Breast epithelium (tissue), 4 donors: ENCODE measurements around the gene MGAT4D. TPM values are rescaled to one million over a fixed set of nuclear protein-coding genes. Genes with fewer than 3 reads are reported as not detected.

ENCODE experiments used
- DNase-seq, 2 donors: peaks; one replicate each; pipeline ENCODE4 v3.0.0-alpha.2; 2019; ENCODE audit warnings: low spot score in 2 of 2
- H3K27ac ChIP-seq, 2 donors: fragments of 200-600 bp; sonication (generic) in 1 of 2; one replicate each; pipeline ENCODE4 v1.5.1; 2016 to 2019; ENCODE audit warnings: mild to moderate bottlenecking in 1 of 2
- H3K27me3 ChIP-seq, 2 donors: fragments of 200-600 bp; sonication (generic) in 1 of 2; one replicate each; pipeline versions ENCODE4 v1.5.1 to v1.6.0; 2017 to 2019; ENCODE audit warnings: control low read depth in 1 of 2, mild to moderate bottlenecking in 1 of 2
- H3K36me3 ChIP-seq: fragments of 200-600 bp; one replicate; pipeline ENCODE4 v1.5.1; 2019
- H3K4me1 ChIP-seq, 2 donors: fragments of 200-600 bp; sonication (generic); one replicate each; pipeline ENCODE4 v1.5.1; 2016 to 2019; ENCODE audit warnings: control low read depth in 1 of 2
- H3K4me3 ChIP-seq, 3 donors: fragments of 200-600 bp; sonication (generic); 1 replicate in 2 of 3; 2 replicates in 1 of 3; pipeline ENCODE4 v1.5.1; 2016 to 2019; ENCODE audit warnings: mild to moderate bottlenecking in 3 of 3, moderate library complexity in 2 of 3
- H3K9me3 ChIP-seq, 2 donors: fragments of 200-600 bp; sonication (generic) in 1 of 2; one replicate each; pipeline ENCODE4 v1.5.1; 2016 to 2019; ENCODE audit warnings: control low read depth in 1 of 2
- POLR2A ChIP-seq: fragments of 450-650 bp; IDR thresholded peaks from one replicate; pipeline ENCODE4 v1.6.1; 2016; ENCODE audit warnings: antibody characterized with exemption, mild to moderate bottlenecking, moderate library complexity
- POLR2AphosphoS5 ChIP-seq, 3 donors: sonication (generic); formaldehyde crosslinking; IDR thresholded peaks; one replicate each; pipeline ENCODE4 v1.6.1; 2017; ENCODE audit warnings: antibody characterized with exemption in 3 of 3
- intact Hi-C: fragments of 100-400 bp; cut with DNase I; formaldehyde crosslinking; loops from one replicate; pipeline ENCODE4 v1.15.1; 2023; ENCODE audit warnings: low total_unique reads
- total RNA-seq, 3 donors: library from RNA; depleted of rRNA; stranded (reverse); fragments of >200 nt; gene quantifications; one replicate each; pipeline ENCODE4 v1.1.0, GENCODE V29; 2016
- TF ChIP-seq, protein P1 (sequence below), 3 donors: fragments of 450-650 bp; IDR thresholded peaks; one replicate each; pipeline ENCODE4 v1.5.1; 2016 to 2017; ENCODE audit warnings: antibody characterized with exemption in 3 of 3, mild to moderate bottlenecking in 3 of 3, moderate library complexity in 3 of 3

The MGAT4D gene
- total RNA-seq, 3 donors from 2014 or later, result not detected

DNA sequence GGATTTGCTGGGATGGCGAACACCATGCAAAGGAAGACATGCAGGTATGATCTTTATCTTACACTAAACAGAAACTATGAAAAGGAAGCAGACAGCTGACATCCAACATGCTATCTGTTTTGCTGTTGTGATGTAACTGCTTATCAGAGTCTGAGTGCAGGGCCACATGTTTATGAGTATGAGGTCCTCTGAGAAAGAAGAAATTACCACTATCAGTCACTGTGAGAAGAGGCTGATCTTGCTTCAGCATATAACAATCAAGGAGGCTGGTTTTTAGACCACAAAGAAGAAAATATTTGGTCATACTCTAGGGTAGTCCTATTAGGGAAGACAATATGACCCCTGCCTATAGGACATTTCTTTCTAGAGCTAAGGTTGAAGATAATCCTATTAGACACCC, 89.1 kb downstream of the MGAT4D start:
- no peaks in the 10 kb centered on the region for H3K4me1 ChIP-seq
- no peak overlapping the region for H3K4me3 ChIP-seq
- DNase-seq, result no peak
- intact Hi-C loops, result no loop called here
- H3K9me3 ChIP-seq, result no peaks in the 10 kb centered on the region
- no peaks in the 10 kb centered on the region for H3K36me3 ChIP-seq
- TF ChIP-seq POLR2AphosphoS5 (IDR thresholded peaks at IDR 0.05) (no peak), POLR2A (no peak)
- TF ChIP-seq, protein P1, sequence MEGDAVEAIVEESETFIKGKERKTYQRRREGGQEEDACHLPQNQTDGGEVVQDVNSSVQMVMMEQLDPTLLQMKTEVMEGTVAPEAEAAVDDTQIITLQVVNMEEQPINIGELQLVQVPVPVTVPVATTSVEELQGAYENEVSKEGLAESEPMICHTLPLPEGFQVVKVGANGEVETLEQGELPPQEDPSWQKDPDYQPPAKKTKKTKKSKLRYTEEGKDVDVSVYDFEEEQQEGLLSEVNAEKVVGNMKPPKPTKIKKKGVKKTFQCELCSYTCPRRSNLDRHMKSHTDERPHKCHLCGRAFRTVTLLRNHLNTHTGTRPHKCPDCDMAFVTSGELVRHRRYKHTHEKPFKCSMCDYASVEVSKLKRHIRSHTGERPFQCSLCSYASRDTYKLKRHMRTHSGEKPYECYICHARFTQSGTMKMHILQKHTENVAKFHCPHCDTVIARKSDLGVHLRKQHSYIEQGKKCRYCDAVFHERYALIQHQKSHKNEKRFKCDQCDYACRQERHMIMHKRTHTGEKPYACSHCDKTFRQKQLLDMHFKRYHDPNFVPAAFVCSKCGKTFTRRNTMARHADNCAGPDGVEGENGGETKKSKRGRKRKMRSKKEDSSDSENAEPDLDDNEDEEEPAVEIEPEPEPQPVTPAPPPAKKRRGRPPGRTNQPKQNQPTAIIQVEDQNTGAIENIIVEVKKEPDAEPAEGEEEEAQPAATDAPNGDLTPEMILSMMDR (IDR thresholded peaks at IDR 0.05), result no peak
- no peak overlapping the region for H3K27ac ChIP-seq
- no peaks in the 10 kb centered on the region for H3K27me3 ChIP-seq

DNA sequence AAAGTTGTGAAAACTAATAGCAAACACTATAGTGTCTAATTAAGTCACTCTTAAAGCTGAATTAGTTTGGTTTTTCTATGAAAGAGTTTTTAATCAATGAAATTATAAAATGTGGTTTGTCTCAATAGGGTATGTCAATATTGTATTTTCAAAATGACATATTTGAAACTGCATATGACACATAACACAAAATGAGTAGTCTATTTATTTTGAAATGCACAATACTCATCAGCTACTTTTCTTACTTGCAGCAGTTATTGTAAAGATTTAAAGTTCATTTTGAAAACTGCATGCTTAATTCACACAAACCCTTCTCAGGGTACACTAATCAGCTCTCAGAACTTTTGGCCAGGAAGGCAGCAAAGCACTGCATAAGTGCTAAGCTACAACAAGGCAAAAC, 91.8 kb downstream of the MGAT4D start:
- no peak overlapping the region for H3K27ac ChIP-seq
- H3K4me3 ChIP-seq, result no peak overlapping the region
- no peaks in the 10 kb centered on the region for H3K36me3 ChIP-seq
- no peaks in the 10 kb centered on the region for H3K27me3 ChIP-seq
- intact Hi-C loops, result no loop called here
- H3K4me1 ChIP-seq, result no peaks in the 10 kb centered on the region
- TF ChIP-seq, protein P1 (IDR thresholded peaks at IDR 0.05), result no peak
- TF ChIP-seq POLR2AphosphoS5 (IDR thresholded peaks at IDR 0.05) (no peak), POLR2A (no peak)
- H3K9me3 ChIP-seq, result no peaks in the 10 kb centered on the region
- DNase-seq, result no peak

- Histone ChIP-seq H3K4me3 (no peak overlapping the region), H3K4me1 (no peaks in the 10 kb centered on the region), H3K27me3 (no peaks in the 10 kb centered on the region), H3K36me3 (no peaks in the 10 kb centered on the region), H3K27ac (no peak overlapping the region), H3K9me3 (no peaks in the 10 kb centered on the region)
- TF ChIP-seq, protein P1 (IDR thresholded peaks at IDR 0.05), result no peak
- TF ChIP-seq POLR2A (no peak), POLR2AphosphoS5 (IDR thresholded peaks at IDR 0.05) (no peak)
- no peak for DNase-seq
- intact Hi-C loops, result no loop called here
Measured at GRCh38 chr4:140400111-140400510, 98.0 kb downstream of the MGAT4D start.

DNA sequence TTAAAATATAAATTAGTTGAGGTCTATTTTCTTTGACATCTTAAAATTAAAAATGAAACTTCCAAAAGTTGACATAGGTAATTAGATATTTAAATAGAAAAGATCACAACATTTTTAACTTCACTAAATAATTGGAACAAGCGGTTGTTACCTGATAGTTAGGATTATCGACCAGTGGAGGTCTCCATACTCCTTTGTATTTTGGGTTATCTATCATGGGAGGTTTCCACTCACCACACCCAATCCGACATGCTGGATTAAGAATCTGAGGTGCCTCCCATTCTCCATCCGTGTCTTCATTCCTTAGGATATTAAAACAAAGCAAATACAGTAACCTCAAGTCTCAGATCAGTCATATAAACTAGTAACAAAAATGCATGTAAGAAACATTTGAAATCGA, 102.4 kb downstream of the MGAT4D start:
- TF ChIP-seq, protein P1 (IDR thresholded peaks at IDR 0.05), result no peak
- TF ChIP-seq POLR2A (no peak), POLR2AphosphoS5 (IDR thresholded peaks at IDR 0.05) (no peak)
- Histone ChIP-seq H3K27ac (no peak overlapping the region), H3K9me3 (no peaks in the 10 kb centered on the region), H3K36me3 (no peaks in the 10 kb centered on the region), H3K27me3 (no peaks in the 10 kb centered on the region), H3K4me1 (no peaks in the 10 kb centered on the region), H3K4me3 (no peak overlapping the region)
- no peak for DNase-seq
- intact Hi-C loops, result no loop called here

Other genes starting within 250 kb of the MGAT4D start
- 10 to 100 TPM; 44.6 to 64.0 (median 47.5) TPM for gene SCOC, start 124.6 kb downstream of the MGAT4D start, total RNA-seq
- 1 to 10 TPM in 2 of 3 donors, under 1 TPM in 1; 0.32 to 5.2 (median 1.6) TPM for gene CLGN, start 70.6 kb downstream of the MGAT4D start, total RNA-seq
- 10 to 100 TPM; 16.7 to 37.8 (median 19.0) TPM for gene ELMOD2, start 25.9 kb upstream of the MGAT4D start, total RNA-seq
- gene UCP1, start 70.7 kb upstream of the MGAT4D start, total RNA-seq, result 1 to 10 TPM in 1 of 3 donors, under 1 TPM in 1, not detected in 1; 0.29 to 1.3 TPM